ENCODE results near the gene ATP13A3. TPM values are rescaled to one million over a fixed set of nuclear protein-coding genes. Genes with fewer than 3 reads are reported as not detected.
A peak's percentile ranks its signal among the peaks of the same experiment; 100 is the strongest.

Gene ATP13A3
- total and polyA plus RNA-seq, 4 donors: 26.6 to 166 (median 75.5) TPM

DNA sequence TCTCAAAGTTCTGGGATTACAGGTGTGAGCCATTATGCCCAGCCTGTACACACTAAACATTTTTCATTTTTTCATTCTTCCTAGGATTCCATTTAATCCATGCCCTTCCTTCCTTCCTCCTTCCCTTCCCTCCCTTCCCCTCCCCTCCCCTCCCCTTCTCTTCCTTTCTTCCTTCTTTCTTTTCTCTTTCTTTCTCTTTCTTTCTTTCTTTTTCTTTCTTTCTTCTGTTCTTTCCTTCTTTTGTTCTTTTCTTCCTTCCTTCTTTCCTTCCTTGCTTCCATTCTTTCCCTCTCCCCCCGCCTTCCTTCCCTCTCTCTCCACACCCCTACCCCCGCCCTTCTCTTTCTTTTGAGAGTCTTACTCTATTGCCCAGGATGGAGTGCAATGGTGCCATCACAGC, 40.9 kb upstream of the ATP13A3 start:
- H3K27ac ChIP-seq (ENCODE audit: low read depth in 1 of 2, low read length in 1 of 2): no peak overlapping the region
- no peak overlapping the region for H3K4me3 ChIP-seq
- H3K27me3 ChIP-seq (ENCODE audit: control insufficient read depth in 3 of 3, insufficient read depth in 3 of 3, low read length in 2 of 3): no peaks in the 10 kb centered on the region
- WGBS, 2 donors: 94 to 100% methylated on average over 2 of the region's 2 CpGs
- no peak for DNase-seq
- H3K9me3 ChIP-seq (ENCODE audit: control insufficient read depth in 4 of 4, insufficient read depth in 3 of 4, low read length in 3 of 4): no peaks in the 10 kb centered on the region
- H3K36me3 ChIP-seq (ENCODE audit: control insufficient read depth in 4 of 4, insufficient read depth in 4 of 4, low read length in 4 of 4): no peaks in the 10 kb centered on the region
- TF ChIP-seq, protein P1, sequence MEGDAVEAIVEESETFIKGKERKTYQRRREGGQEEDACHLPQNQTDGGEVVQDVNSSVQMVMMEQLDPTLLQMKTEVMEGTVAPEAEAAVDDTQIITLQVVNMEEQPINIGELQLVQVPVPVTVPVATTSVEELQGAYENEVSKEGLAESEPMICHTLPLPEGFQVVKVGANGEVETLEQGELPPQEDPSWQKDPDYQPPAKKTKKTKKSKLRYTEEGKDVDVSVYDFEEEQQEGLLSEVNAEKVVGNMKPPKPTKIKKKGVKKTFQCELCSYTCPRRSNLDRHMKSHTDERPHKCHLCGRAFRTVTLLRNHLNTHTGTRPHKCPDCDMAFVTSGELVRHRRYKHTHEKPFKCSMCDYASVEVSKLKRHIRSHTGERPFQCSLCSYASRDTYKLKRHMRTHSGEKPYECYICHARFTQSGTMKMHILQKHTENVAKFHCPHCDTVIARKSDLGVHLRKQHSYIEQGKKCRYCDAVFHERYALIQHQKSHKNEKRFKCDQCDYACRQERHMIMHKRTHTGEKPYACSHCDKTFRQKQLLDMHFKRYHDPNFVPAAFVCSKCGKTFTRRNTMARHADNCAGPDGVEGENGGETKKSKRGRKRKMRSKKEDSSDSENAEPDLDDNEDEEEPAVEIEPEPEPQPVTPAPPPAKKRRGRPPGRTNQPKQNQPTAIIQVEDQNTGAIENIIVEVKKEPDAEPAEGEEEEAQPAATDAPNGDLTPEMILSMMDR (IDR thresholded peaks at IDR 0.05; ENCODE audit: control extremely low read depth, extremely low read depth): no peak
- ATAC-seq (ENCODE audit: insufficient read depth, low FRiP score): no peak
- no peak overlapping the region for H3K9ac ChIP-seq (ENCODE audit: insufficient read depth in 1 of 2, low read length in 2 of 2)
- H3K4me1 ChIP-seq (ENCODE audit: control insufficient read depth in 5 of 5, insufficient read depth in 5 of 5, low read length in 5 of 5): peaks cover 0 to 2% (median 0%) of the 10 kb centered on the region in 5 donors

DNA sequence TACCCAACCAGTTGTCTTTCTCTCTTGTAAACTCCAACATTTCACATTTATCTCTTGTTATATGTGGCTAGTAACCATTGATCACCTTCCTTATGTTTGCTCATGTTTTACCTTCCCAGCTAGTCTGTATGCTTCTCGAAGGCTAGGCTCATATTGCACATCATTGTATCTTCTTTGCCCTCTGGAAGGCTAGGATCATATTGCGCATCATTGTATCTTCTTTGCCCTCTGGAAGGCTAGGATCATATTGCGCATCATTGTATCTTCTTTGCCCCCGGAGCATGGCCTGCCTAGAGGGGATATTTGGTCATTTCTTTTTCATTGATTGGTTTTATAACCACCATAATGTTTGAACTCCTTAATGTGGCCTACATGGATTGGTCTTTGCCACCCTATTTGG, 39.4 kb upstream of the ATP13A3 start:
- Histone ChIP-seq H3K36me3 (ENCODE audit: control insufficient read depth in 4 of 4, insufficient read depth in 4 of 4, low read length in 4 of 4) (no peaks in the 10 kb centered on the region), H3K9me3 (ENCODE audit: control insufficient read depth in 4 of 4, insufficient read depth in 3 of 4, low read length in 3 of 4) (no peaks in the 10 kb centered on the region), H3K4me1 (ENCODE audit: control insufficient read depth in 5 of 5, insufficient read depth in 5 of 5, low read length in 5 of 5) (peaks cover 0 to 12% (median 0%) of the 10 kb centered on the region in 5 donors), H3K27me3 (ENCODE audit: control insufficient read depth in 3 of 3, insufficient read depth in 3 of 3, low read length in 2 of 3) (no peaks in the 10 kb centered on the region), H3K4me3 (no peak overlapping the region), H3K27ac (ENCODE audit: low read depth in 1 of 2, low read length in 1 of 2) (peak overlapping the region in 1 of 2 donors; percentile 56), H3K9ac (ENCODE audit: insufficient read depth in 1 of 2, low read length in 2 of 2) (no peak overlapping the region)
- 93 to 95% methylated on average over 4 of the region's 4 CpGs for WGBS, 2 donors
- no peak for DNase-seq
- no peak for ATAC-seq (ENCODE audit: insufficient read depth, low FRiP score)
- TF ChIP-seq, protein P1 (IDR thresholded peaks at IDR 0.05; ENCODE audit: control extremely low read depth, extremely low read depth): no peak

DNA sequence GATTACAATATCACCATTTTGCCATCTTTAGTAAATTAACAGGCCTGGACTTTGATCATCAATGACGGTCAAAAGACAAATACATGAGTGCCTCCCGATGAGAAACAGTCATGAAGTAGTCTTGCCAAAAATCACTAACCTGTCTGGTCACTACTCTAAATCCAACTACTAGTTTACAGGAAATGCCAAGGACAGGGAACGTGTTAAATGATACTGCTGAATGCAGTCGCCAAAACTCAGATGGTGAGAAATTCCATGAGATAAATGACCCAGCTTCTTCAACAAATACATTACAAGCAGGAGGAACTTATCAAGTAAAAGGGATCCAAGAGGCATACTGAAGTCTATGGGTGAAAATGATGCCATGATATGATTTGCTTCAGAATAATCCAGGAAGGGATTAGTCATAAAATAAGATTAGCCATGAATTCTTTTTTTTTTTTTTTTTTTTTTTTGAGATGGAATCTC, 35.8 kb upstream of the ATP13A3 start:
- Histone ChIP-seq H3K9ac (ENCODE audit: insufficient read depth in 1 of 2, low read length in 2 of 2) (no peak overlapping the region), H3K36me3 (ENCODE audit: control insufficient read depth in 4 of 4, insufficient read depth in 4 of 4, low read length in 4 of 4) (no peaks in the 10 kb centered on the region), H3K9me3 (ENCODE audit: control insufficient read depth in 4 of 4, insufficient read depth in 3 of 4, low read length in 3 of 4) (no peaks in the 10 kb centered on the region), H3K4me3 (no peak overlapping the region), H3K27ac (ENCODE audit: low read depth in 1 of 2, low read length in 1 of 2) (peak overlapping the region in 1 of 2 donors; percentile 45), H3K4me1 (ENCODE audit: control insufficient read depth in 5 of 5, insufficient read depth in 5 of 5, low read length in 5 of 5) (peaks cover 0 to 12% (median 0%) of the 10 kb centered on the region in 5 donors), H3K27me3 (ENCODE audit: control insufficient read depth in 3 of 3, insufficient read depth in 3 of 3, low read length in 2 of 3) (no peaks in the 10 kb centered on the region)
- no peak for DNase-seq
- TF ChIP-seq, protein P1 (IDR thresholded peaks at IDR 0.05; ENCODE audit: control extremely low read depth, extremely low read depth): no peak
- ATAC-seq (ENCODE audit: insufficient read depth, low FRiP score): no peak
- 55 to 68% methylated on average over 4 of the region's 4 CpGs for WGBS, 2 donors

Measured in lung (tissue), 12 donors.